KMS-11 (cell line): ENCODE data around the gene CTIF.

Experiments used
- H2AFZ ChIP-seq: fragments of 200-600 bp; sonication (generic); 2 replicates; pipeline ENCODE4 v1.6.1; 2016; ENCODE audit warnings: antibody characterized with exemption, mixed run types, low read depth
- H3K27ac ChIP-seq: fragments of 200-600 bp; sonication (generic); 2 replicates; pipeline ENCODE4 v1.6.1; 2016; ENCODE audit warnings: mild to moderate bottlenecking, mixed run types
- H3K27me3 ChIP-seq: fragments of 200-600 bp; sonication (generic); 2 replicates; pipeline ENCODE4 v1.6.1; 2017; ENCODE audit warnings: mild to moderate bottlenecking, low read depth, mixed run types, moderate library complexity; ENCODE audit not compliant: insufficient read depth
- H3K36me3 ChIP-seq: fragments of 200-600 bp; sonication (generic); 2 replicates; pipeline ENCODE4 v1.6.1; 2017; ENCODE audit warnings: mild to moderate bottlenecking, mixed run types; ENCODE audit not compliant: insufficient read depth
- H3K4me1 ChIP-seq: fragments of 200-600 bp; sonication (generic); 2 replicates; pipeline ENCODE4 v1.6.1; 2016; ENCODE audit warnings: mild to moderate bottlenecking, low read depth, mixed run types; ENCODE audit not compliant: poor library complexity, severe bottlenecking
- H3K4me2 ChIP-seq: fragments of 200-600 bp; sonication (generic); 2 replicates; pipeline ENCODE4 v1.7.0; 2016; ENCODE audit warnings: mild to moderate bottlenecking, mixed run types
- H3K4me3 ChIP-seq: fragments of 200-600 bp; sonication (generic); IDR thresholded peaks from 2 replicates; pipeline ENCODE4 v1.6.1; 2017; ENCODE audit warnings: low read depth, low read length, mixed read lengths; ENCODE audit not compliant: insufficient read depth
- H3K79me2 ChIP-seq: fragments of 200-600 bp; sonication (generic); 2 replicates; pipeline ENCODE4 v1.6.1; 2016; ENCODE audit warnings: low read depth, mixed run types; ENCODE audit not compliant: insufficient read depth
- H3K9ac ChIP-seq: fragments of 200-600 bp; sonication (generic); 2 replicates; pipeline ENCODE4 v1.6.1; 2016; ENCODE audit warnings: mild to moderate bottlenecking, mixed run types
- H4K20me1 ChIP-seq: fragments of 200-600 bp; sonication (generic); 2 replicates; pipeline ENCODE4 v1.6.1; 2016; ENCODE audit warnings: mild to moderate bottlenecking, mixed run types; ENCODE audit not compliant: insufficient read depth
- TF ChIP-seq, protein P1 (sequence below): fragments of 200-600 bp; sonication (generic); conservative IDR thresholded peaks from 2 replicates; pipeline ENCODE4 v1.6.1; 2017; ENCODE audit warnings: low read depth, mild to moderate bottlenecking, antibody characterized with exemption, low read length, moderate library complexity, mixed read lengths

CTIF gene

DNA sequence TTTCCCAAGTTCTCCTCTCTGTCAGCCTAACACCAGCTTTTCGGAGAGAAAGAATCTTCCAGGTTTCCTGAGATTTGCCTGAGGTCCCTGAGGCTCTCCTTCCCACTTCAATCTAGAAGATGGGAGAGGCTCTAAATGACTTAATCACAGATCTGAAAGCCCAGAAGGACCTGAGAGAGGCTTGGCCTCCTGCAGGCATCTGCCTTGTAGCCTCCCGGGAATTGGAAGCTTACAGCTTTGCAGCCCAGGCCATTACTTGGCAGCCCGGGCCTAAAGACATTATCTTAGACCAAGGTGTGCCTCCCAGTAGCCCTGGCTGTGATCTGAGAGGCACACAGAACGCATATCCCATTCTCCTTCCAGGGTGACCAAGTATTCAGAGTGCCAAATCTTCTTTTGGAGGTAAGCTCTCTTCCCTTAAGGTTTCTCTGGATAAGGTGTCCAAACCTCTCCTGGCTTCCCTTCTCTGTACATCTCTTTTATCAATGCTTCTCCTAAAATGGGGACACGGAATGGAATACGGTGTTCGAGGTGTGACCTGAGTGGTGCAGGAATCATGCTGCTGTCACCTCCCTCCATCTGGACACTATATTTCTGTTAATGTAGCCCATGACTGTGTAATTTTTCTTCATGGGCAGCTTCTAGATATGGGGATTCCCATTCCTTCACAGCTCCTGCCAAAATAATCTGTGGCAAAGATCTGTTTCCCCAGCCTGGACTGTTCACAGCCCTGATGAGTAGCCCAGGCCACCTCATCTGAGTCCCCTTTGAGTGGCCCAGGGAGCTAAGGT lies 16.0 kb downstream of the CTIF start:
- no peak overlapping the region for H3K27ac ChIP-seq
- H3K4me3 ChIP-seq, result no peak overlapping the region
- H3K36me3 ChIP-seq, result no peaks in the 10 kb centered on the region
- no peak overlapping the region for H2AFZ ChIP-seq
- no peaks in the 10 kb centered on the region for H3K27me3 ChIP-seq
- TF ChIP-seq, protein P1, sequence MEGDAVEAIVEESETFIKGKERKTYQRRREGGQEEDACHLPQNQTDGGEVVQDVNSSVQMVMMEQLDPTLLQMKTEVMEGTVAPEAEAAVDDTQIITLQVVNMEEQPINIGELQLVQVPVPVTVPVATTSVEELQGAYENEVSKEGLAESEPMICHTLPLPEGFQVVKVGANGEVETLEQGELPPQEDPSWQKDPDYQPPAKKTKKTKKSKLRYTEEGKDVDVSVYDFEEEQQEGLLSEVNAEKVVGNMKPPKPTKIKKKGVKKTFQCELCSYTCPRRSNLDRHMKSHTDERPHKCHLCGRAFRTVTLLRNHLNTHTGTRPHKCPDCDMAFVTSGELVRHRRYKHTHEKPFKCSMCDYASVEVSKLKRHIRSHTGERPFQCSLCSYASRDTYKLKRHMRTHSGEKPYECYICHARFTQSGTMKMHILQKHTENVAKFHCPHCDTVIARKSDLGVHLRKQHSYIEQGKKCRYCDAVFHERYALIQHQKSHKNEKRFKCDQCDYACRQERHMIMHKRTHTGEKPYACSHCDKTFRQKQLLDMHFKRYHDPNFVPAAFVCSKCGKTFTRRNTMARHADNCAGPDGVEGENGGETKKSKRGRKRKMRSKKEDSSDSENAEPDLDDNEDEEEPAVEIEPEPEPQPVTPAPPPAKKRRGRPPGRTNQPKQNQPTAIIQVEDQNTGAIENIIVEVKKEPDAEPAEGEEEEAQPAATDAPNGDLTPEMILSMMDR, result no peak
- no peak overlapping the region for H3K9ac ChIP-seq
- H3K4me1 ChIP-seq, result no peaks in the 10 kb centered on the region
- H4K20me1 ChIP-seq, result no peaks in the 10 kb centered on the region; the same call in 1 of the 2 replicates
- H3K79me2 ChIP-seq, result no peaks in the 10 kb centered on the region; the same call in 1 of the 2 replicates
- no peak overlapping the region for H3K4me2 ChIP-seq

DNA sequence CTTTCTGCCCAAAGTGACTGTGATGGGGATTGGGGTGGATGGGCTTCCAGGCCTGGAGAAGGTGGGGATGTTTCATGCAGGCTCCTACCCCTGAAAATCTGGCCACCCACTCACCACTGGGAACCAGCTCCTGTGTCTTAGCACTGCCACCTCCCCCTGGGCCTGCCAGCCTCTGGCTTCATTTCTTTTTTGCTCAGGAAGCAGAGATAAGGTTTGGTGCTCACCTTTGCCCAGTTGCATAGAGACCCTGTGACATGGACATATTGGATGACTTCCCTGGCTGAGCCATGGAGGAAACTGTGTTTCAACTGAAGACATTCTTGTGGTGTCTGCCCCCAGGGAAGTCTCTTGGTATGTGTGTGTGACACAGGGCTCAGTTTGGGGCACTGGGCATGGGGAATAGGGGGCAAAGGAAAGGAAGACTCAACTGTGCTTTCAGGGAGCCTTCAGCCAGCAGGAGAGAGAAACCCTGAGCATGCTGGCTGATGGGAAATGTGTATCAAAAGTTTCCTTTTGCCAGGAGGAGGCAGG lies 16.7 kb downstream of the CTIF start:
- no peak overlapping the region for H3K27ac ChIP-seq
- no peaks in the 10 kb centered on the region for H3K36me3 ChIP-seq
- no peak overlapping the region for H3K4me3 ChIP-seq
- H3K9ac ChIP-seq, result no peak overlapping the region
- H3K4me2 ChIP-seq, result no peak overlapping the region
- H3K4me1 ChIP-seq, result no peaks in the 10 kb centered on the region
- H3K27me3 ChIP-seq, result no peaks in the 10 kb centered on the region
- no peaks in the 10 kb centered on the region; the same call in 1 of the 2 replicates for H3K79me2 ChIP-seq
- H4K20me1 ChIP-seq, result no peaks in the 10 kb centered on the region; the same call in 1 of the 2 replicates
- TF ChIP-seq, protein P1, result no peak
- H2AFZ ChIP-seq, result no peak overlapping the region

DNA sequence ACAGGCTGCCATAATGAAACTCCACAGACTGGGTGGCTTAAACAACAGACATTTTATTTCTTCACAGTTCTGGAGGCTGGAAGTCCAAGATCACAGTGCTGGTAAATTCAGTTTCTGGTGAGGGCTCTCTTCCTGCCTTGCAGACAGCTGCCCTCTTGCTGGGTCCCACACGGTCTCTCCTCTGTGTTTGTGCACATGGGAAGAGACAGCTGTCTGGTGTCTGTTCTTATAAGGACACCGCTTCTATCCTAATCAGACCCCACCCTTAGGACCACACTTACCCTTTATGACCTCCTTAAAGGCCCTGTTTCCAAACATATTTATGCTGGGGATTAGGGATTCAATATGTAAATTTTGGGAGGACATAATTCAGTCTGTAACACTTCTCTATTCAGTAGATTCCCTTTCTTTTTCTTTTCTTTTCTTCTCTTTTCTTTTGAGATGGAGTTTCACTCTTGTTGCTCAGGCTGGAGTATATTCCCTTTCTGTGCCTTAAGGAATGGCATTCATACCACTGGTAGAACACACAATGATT lies 18.9 kb downstream of the CTIF start:
- H3K9ac ChIP-seq, result no peak overlapping the region
- no peak overlapping the region for H3K4me2 ChIP-seq
- H2AFZ ChIP-seq, result no peak overlapping the region
- H3K27ac ChIP-seq, result no peak overlapping the region
- no peaks in the 10 kb centered on the region for H3K79me2 ChIP-seq
- no peaks in the 10 kb centered on the region for H3K36me3 ChIP-seq
- H4K20me1 ChIP-seq, result no peaks in the 10 kb centered on the region
- H3K27me3 ChIP-seq, result no peaks in the 10 kb centered on the region
- TF ChIP-seq, protein P1, result no peak
- no peaks in the 10 kb centered on the region for H3K4me1 ChIP-seq
- H3K4me3 ChIP-seq, result no peak overlapping the region

DNA sequence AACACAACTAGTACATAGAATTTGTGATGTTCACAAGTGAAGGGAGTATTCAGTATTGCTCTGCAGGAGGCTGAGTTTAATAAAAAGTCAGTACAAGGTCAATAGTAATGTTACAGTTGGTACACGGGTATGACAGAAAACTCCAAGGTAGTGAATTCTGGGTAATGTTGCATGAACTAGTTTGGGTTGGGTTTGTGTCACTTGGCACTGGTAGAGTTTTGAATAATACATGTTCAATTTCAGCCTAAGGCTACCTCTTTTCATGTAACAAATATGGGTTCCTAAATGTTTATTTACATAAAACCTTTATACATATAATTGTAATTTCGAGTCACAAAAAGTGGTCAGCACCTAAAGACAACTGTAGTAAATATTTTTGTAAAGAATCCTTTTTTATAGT lies 19.4 kb downstream of the CTIF start:
- Histone ChIP-seq H3K27ac (no peak overlapping the region), H3K4me3 (no peak overlapping the region), H4K20me1 (no peaks in the 10 kb centered on the region), H3K9ac (no peak overlapping the region), H3K27me3 (no peaks in the 10 kb centered on the region), H3K4me2 (no peak overlapping the region), H3K79me2 (no peaks in the 10 kb centered on the region), H3K36me3 (no peaks in the 10 kb centered on the region), H2AFZ (no peak overlapping the region), H3K4me1 (peaks cover under 1% of the 10 kb centered on the region)
- TF ChIP-seq, protein P1, result no peak
